GM21367 (cell line): ENCODE measurements around the gene FOXM1.

Experiments
- ATAC-seq: cut with Tn5 transposase; IDR thresholded peaks from one replicate; pipeline ENCODE4 v1.9.1; 2021; ENCODE audit not compliant: unreplicated experiment

The FOXM1 gene

GRCh38 chr12:2842948-2843347 is 34.0 kb downstream of the FOXM1 start:
- no peak for ATAC-seq

DNA sequence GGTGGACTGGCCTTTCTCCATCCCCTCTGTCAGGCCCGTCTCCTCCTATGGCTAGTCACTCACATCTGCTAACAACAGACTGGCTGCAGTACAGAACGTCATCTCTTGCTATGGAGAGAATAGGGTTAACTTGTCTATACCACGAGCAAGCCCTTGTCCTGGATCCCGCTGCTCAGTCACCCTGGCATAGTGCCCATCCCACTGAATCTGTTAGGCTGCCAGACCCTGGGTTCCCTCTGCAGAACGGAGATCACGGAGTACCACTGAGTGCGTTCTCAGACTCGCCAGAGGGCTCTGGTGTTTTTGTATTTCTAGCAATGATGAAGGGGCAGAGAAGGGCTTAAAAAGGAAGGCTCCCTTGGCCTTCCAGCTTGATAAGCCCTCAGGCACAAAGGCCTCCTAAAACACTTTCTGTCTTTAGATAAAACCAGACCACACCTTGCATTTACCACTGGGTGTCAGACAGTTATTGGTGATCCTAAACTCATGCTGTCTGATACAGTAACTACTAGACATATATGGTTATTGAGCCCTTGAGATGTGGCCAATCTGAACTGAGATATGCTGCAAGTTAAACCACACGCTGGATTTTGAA is 35.8 kb downstream of the FOXM1 start:
- ATAC-seq: no peak

- ATAC-seq: no peak
Measured at GRCh38 chr12:2836574-2836973, 40.4 kb downstream of the FOXM1 start.

DNA sequence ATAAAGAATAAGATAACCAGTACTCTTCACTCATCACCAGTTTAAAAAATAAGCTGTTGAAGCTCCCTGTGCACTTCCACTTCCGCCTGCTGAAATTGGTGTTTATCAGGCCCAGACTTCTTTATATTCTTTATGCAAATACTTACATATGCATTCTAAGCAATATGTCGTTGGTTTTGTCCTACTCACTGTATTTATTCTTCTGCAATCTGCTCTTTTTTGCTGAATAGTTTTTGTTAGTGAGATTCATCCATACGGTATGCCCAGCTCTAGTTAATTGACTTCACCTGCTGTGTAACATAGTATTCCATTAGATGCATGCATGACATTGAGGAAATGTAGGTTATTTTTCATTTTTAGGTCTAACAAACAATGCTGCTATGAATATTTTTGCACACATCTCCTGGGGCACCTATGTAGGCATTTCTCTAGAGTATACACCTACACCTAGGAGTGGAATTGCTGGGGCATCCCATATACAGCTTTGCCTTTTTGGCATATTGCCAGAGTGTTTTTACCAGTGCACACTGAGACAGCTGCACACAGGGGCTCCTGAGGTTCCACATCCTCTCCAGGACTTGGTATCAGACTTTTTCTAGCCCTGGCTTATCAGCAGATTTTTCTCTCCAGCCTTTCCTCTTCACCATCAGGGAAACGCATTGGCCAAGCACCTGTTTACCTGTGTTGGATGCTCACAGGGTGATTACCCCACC is 41.1 kb downstream of the FOXM1 start:
- ATAC-seq: no peak

- ATAC-seq: no peak
Measured at GRCh38 chr12:2834581-2835491, 42.1 kb downstream of the FOXM1 start, which contains the start of gene NRIP2. TSS of gene NRIP2 (minus strand) at chr12:2835035. CDS start at chr12:2834983, 52 bp downstream.

- ATAC-seq: no peak
Measured at GRCh38 chr12:2833810-2834209, 43.2 kb downstream of the FOXM1 start.

DNA sequence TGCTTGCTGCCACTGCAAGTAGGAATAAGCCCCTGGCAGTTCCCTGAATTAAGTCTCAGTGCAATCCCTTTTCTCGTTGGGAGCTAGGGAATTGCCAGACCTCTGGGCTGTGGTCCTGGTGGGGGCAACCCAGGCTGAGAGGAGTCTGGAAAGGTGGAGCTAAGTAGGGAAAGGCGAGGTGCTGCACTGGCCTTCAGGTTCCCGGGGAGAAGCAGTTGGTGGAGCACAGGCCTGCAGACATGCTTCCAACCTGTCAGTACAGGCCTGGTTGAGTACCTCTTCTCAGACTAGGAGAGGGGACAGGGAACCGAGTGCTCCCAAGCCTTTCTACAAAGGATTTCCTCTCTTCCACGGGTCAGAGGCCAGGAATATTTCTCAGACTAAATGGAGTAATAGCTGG is 43.6 kb downstream of the FOXM1 start:
- ATAC-seq: no peak

- no peak for ATAC-seq
Measured at GRCh38 chr12:2832550-2833127, 44.3 kb downstream of the FOXM1 start.

- no peak for ATAC-seq
Measured at GRCh38 chr12:2829275-2829674, 47.7 kb downstream of the FOXM1 start.

DNA sequence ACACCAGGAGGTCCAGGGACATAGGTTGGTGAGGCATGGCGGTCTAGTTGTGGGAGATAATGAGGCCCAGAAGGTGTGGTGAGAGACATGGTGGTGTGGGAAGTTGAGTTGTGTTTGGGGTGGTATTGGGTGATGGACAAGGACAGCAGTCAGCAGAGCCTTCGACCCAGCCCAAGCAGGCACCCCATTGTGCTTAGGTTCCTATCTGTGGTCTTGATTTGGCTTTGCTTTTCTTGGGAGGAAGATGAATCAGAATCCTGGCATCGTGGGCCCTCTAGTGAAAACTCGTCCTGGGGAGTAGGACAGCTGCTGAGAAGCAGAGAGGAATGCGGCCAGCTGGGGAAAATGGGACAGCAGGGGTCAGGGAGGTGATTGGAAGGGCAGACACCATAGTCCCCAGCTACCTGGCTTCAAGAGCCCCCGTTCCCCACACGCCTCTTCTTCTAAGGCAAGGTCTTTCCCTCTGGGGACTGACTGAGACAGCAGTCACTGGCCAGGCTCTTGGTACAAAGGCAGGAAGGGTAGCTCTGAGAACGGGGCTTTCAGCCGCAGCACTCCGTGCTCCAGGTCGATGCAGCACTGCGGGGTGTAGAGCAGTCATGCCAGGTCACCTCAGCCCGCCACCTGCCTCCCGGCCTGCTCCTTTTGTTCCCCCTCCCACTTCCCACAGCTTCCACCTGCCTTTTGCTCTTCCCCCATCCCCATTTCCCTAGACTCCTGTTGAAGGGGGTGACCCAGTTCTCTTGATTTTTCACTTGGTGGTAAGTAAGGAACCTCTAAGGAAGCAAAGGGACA is 50.1 kb downstream of the FOXM1 start:
- ATAC-seq: no peak

DNA sequence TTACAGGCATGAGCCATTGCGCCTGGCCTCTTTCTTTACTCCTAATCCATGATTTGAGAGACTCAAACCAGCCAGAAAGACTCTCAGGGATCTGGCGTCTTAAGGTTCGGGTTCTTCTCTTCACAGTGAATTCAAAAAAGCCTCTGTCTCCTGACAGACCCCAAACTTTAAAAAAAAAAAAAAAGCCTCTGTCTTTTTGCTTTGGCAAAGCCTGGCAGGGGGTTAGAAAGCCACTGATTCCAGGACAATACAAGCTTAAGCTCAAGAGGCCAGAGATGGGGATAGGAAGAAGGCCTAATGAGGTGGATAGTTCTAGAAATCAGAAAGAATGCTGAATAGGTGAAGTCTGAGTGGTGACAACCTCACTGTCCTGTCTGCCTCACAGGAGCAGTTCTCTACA is 50.9 kb downstream of the FOXM1 start:
- ATAC-seq: no peak

DNA sequence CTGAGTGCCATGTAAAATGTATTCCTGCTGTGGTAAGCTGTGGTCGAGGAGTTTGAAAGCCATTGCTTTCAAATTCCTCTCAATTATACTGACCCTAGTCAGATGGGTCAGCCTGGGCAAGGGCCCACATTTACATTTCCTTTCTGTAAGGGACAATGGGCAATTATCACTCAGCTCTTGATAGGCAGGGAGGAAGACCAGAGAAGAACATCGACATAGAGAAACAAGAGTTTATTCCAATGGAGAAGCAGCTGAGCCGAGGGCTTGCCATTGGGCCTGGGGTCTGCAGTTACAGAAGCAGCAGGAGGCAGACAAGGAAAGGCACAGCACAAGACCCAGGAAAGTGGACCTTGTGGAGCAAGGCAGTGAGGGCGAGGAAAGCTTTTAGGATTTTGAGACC is 51.8 kb downstream of the FOXM1 start:
- no peak for ATAC-seq

DNA sequence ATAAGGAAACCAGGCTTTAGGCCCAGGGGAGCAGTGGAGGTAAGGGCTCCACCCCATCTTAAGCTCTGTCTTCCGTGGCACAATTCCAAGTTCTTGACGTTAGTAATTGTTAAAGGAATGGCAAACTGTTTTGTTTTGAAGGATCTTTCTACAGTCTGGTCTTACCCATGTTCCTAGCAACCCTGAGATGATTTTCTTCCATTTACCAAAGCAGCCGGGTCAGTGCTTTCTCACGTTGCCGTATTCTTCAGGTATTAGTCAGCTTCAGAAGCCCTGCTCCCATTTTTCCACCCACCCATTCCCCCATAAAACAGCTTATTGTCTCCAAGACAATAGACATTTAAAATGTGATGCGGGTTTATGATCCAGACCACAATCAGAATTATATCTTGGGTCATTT is 52.4 kb downstream of the FOXM1 start:
- ATAC-seq: no peak

- no peak for ATAC-seq
Measured at GRCh38 chr12:2823483-2823882, 53.5 kb downstream of the FOXM1 start.

- ATAC-seq: no peak
Measured at GRCh38 chr12:2820432-2820831, 56.5 kb downstream of the FOXM1 start.

DNA sequence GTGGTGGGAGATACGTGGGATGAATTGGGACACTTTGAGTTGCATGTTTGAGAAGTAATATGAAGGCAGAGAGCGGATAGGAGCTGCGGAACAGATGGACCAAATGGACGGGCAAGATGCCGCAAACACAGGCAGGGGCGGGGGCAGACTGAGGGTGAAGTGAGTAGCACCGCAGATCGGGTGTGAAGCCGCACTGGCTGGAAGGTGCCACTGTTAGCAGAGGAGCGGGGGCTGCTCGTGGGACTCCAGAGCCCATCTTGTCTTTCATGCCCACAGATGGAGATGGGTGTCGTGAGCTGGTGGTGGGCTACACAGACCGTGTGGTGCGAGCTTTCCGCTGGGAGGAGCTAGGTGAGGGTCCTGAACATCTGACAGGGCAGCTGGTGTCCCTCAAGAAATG is 57.2 kb downstream of the FOXM1 start:
- no peak for ATAC-seq

DNA sequence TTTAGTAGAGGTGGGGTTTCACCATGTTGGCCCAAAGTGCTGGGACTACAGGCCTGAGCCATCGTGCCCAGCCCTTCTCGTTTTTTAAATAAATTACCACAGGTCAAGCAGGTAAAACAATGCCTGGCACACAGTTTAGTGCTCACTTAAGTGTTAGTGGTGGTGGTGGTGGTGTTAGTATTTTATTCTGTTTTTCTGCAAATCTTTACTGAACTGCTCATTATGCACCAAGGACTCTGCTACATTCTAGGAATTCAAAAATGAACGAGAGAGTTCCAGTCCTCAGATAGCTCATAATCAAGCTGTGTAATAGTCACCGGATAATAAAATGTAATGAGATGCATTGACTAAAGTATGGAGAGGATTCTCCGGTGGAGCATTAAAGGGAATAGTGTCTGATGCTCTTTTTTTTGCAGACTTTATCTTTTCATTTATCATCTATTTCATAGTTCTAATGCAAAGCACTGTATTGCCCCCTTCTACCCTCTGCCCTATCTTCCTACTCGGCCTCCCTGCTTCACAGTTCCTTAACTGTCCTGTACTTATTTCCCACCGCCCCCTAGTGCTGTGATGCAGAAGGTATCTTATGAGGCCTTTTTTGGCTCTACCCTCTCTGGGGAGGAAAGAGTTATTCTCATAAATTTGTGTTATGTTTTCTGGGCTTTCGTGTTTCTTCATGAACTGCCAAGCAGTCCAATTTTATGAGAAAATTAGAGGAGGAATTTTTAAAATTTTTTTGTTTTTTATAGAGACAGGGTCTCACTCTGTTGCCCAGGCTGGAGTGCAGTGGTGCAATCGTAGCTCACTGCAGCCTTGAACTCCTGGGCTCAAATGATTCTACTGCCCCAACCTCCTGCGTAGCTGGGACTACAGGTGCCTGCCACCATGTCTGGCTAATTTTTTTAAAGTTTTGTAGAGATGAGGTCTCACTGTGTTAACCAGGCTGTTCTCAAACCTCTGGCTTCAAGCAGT is 63.5 kb downstream of the FOXM1 start:
- ATAC-seq: peak; percentile 32

DNA sequence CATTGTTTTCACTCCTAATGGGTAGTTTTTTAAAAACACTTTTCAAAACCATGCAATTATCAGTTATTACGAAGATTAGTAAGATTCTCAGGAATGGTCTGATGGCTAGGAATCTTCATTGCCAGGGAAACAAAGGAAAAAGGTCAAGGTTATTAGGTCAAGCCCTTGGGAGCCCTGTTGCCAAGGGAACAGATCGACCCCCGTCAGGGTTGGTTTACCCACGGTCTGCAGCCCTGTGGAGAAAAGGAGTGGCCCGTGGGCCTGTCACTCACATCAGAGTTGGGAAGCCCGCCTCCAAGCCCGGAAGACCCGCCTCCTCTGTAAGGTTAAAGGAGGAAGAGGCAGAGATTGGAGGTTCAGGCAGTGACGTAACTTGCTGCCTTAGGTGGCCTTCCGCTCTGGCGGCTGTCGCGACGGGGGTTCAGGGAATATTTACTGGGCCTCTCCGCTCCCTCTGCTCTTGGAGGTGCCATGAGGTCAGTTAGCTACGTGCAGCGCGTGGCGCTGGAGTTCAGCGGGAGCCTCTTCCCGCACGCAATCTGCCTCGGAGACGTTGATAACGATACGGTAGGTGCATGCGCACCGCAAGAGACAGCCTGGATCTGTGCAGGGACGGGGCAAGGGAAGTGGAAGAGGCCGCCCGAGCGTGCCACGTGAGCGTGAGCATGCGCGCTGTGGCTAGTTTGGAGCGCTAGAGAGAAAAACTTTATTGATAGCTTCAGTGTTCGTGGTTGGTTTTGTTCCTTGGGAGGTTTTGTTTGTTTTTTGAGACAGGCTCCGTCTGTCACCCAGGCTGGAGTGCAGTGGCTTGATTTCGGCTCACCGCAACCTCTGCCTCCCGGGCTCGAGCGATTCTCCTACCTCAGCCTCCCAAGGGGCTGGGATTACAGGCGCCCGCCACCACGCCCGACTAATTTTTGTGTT is 64.4 kb downstream of the FOXM1 start, which contains the start of gene ITFG2:
Gene ITFG2, plus strand, starts transcription at position 379 of the 924 bp plus-strand sequence. Its CDS starts 93 bp downstream, at position 472.
- peak; percentile 94 for ATAC-seq
